RWPE2 (cell line): ENCODE data around the gene ACE2.

Experiments used
- ATAC-seq: fragments of 200-7000 bp; cut with Tn5 transposase; 3 replicates; pipeline ENCODE4 v1.9.1; 2021; ENCODE audit warnings: low read depth
- DNase-seq: peaks from one replicate; pipeline ENCODE4 v3.0.0-alpha.2; 2020; ENCODE audit warnings: low spot score
- H3K27ac ChIP-seq: fragments of 450-650 bp; 2 replicates; pipeline ENCODE4 v1.5.1; 2017; ENCODE audit warnings: mild to moderate bottlenecking; ENCODE audit not compliant: poor library complexity, severe bottlenecking
- H3K27me3 ChIP-seq: fragments of 250-450 bp; sonication (Bioruptor Pico); 2 replicates; pipeline ENCODE4 v1.5.1; 2021; ENCODE audit warnings: mild to moderate bottlenecking, moderate library complexity; ENCODE audit not compliant: insufficient read depth, poor library complexity, severe bottlenecking
- H3K36me3 ChIP-seq: fragments of 250-450 bp; sonication (Bioruptor Pico); 2 replicates; pipeline ENCODE4 v1.5.1; 2020; ENCODE audit warnings: low read depth, mild to moderate bottlenecking, moderate library complexity
- H3K4me1 ChIP-seq: fragments of 250-450 bp; sonication (Bioruptor Pico); 2 replicates; pipeline ENCODE4 v1.5.1; 2021; ENCODE audit warnings: mild to moderate bottlenecking, moderate library complexity; ENCODE audit not compliant: insufficient read depth, poor library complexity, severe bottlenecking
- H3K4me3 ChIP-seq: fragments of 250-450 bp; sonication (Bioruptor Pico); 2 replicates; pipeline ENCODE4 v1.5.1; 2021; ENCODE audit warnings: mild to moderate bottlenecking, moderate library complexity; ENCODE audit not compliant: severe bottlenecking
- H3K9me3 ChIP-seq: fragments of 250-450 bp; sonication (Bioruptor Pico); 2 replicates; pipeline ENCODE4 v1.5.1; 2021; ENCODE audit warnings: mild to moderate bottlenecking, moderate library complexity; ENCODE audit not compliant: severe bottlenecking
- CTCF ChIP-seq: fragments of 450-650 bp; IDR thresholded peaks from one replicate; pipeline ENCODE4 v1.5.1; 2017; ENCODE audit warnings: mild to moderate bottlenecking, moderate library complexity; ENCODE audit not compliant: poor library complexity, severe bottlenecking

Gene ACE2

GRCh38 chrX:15570145-15570544, 30.6 kb downstream of the ACE2 start:
- DNase-seq: no peak
- no peaks in the 10 kb centered on the region for H3K27me3 ChIP-seq
- no peaks in the 10 kb centered on the region for H3K36me3 ChIP-seq
- no peak for ATAC-seq
- no peak overlapping the region for H3K4me3 ChIP-seq
- H3K27ac ChIP-seq: no peak overlapping the region
- H3K4me1 ChIP-seq: no peaks in the 10 kb centered on the region
- no peak for TF ChIP-seq CTCF
- H3K9me3 ChIP-seq: no peaks in the 10 kb centered on the region

- no peak for ATAC-seq
- H3K27ac ChIP-seq: no peak overlapping the region
Measured at GRCh38 chrX:15567886-15568616, 32.7 kb downstream of the ACE2 start.

GRCh38 chrX:15567267-15567666, 33.5 kb downstream of the ACE2 start:
- Histone ChIP-seq H3K4me3 (no peak overlapping the region), H3K4me1 (no peaks in the 10 kb centered on the region), H3K9me3 (no peaks in the 10 kb centered on the region), H3K36me3 (no peaks in the 10 kb centered on the region), H3K27ac (no peak overlapping the region), H3K27me3 (no peaks in the 10 kb centered on the region)
- ATAC-seq (no peak), DNase-seq (no peak)
- no peak for TF ChIP-seq CTCF

More at GRCh38 chrX:15567886-15568616, 32.7 kb downstream of the ACE2 start:
- no peak overlapping the region for H3K4me3 ChIP-seq
- DNase-seq: no peak
- H3K36me3 ChIP-seq: no peaks in the 10 kb centered on the region
- no peaks in the 10 kb centered on the region for H3K4me1 ChIP-seq
- TF ChIP-seq CTCF: peak; percentile 50
- H3K9me3 ChIP-seq: no peaks in the 10 kb centered on the region
- H3K27me3 ChIP-seq: no peaks in the 10 kb centered on the region

- no peak for ATAC-seq
- DNase-seq: no peak
Measured at GRCh38 chrX:15566244-15566643, 34.5 kb downstream of the ACE2 start.

More at GRCh38 chrX:15566244-15566643, 34.5 kb downstream of the ACE2 start:
- H3K27ac ChIP-seq: no peak overlapping the region
- no peaks in the 10 kb centered on the region for H3K4me1 ChIP-seq
- no peak overlapping the region for H3K4me3 ChIP-seq
- H3K27me3 ChIP-seq: no peaks in the 10 kb centered on the region
- H3K9me3 ChIP-seq: no peaks in the 10 kb centered on the region
- no peak for TF ChIP-seq CTCF
- H3K36me3 ChIP-seq: no peaks in the 10 kb centered on the region
